Activated CD8-positive, alpha-beta T cell treated with anti-CD3 and anti-CD28 coated beads for 36 hours (primary cell): ENCODE results near the gene TNFRSF4. TPM values are rescaled to one million over a fixed set of nuclear protein-coding genes. Genes with fewer than 3 reads are reported as not detected.

Experiments
- ATAC-seq: fragments of 200-7000 bp; cut with Tn5 transposase; one replicate; pipeline ENCODE4 v1.10.0; 2021; ENCODE audit warnings: mild to moderate bottlenecking, moderate library complexity
- CTCF ChIA-PET: fragments of 350-600 bp; sonication (Branson Sonifier 250); formaldehyde crosslinking; loops from one replicate; lab custom pipeline; 2021; ENCODE audit warnings: antibody characterized with exemption; lab: Charles Lee
- POLR2A ChIA-PET: fragments of 350-600 bp; sonication (Branson Sonifier 250); formaldehyde crosslinking; loops from one replicate; lab custom pipeline; 2021; ENCODE audit warnings: antibody characterized with exemption; lab: Charles Lee
- DNase-seq: peaks from one replicate; pipeline ENCODE4 v3.0.0-alpha.2; 2020
- H3K27ac Mint-ChIP-seq: one replicate; pipeline ENCODE4 v1.8.0; 2021; ENCODE audit warnings: mild to moderate bottlenecking, mixed read lengths
- H3K27me3 Mint-ChIP-seq: one replicate; pipeline ENCODE4 v1.8.0; 2021; ENCODE audit warnings: mixed read lengths
- H3K36me3 Mint-ChIP-seq: one replicate; pipeline ENCODE4 v1.8.0; 2021; ENCODE audit warnings: low read depth, mixed read lengths
- H3K4me1 Mint-ChIP-seq: one replicate; pipeline ENCODE4 v1.8.0; 2021; ENCODE audit warnings: low read depth, mixed read lengths
- H3K4me3 Mint-ChIP-seq: one replicate; pipeline ENCODE4 v1.8.0; 2021; ENCODE audit warnings: mild to moderate bottlenecking, moderate library complexity, mixed read lengths
- H3K9me3 Mint-ChIP-seq: one replicate; pipeline ENCODE4 v1.8.0; 2021; ENCODE audit warnings: mixed read lengths
- CTCF ChIP-seq: fragments of 200-600 bp; IDR thresholded peaks from one replicate; pipeline ENCODE4 v1.8.0; 2022; ENCODE audit warnings: antibody characterized with exemption, mild to moderate bottlenecking
- intact Hi-C: fragments of 100-400 bp; cut with micrococcal nuclease; formaldehyde crosslinking; loops from one replicate; pipeline ENCODE4 v1.10.0; 2022
- total RNA-seq, 2 experiments: library from RNA; stranded (reverse); gene quantifications; one replicate each; pipeline ENCODE4 v1.2.3, GENCODE V29; 2021

TNFRSF4 gene
- total RNA-seq, 2 experiments from 2014 or later: 137 to 142 TPM

- no peak for ATAC-seq
- no peaks in the 10 kb centered on the region for H3K27me3 Mint-ChIP-seq
- DNase-seq: no peak
- intact Hi-C loops: loop anchor here (10.0 kb wide), 1 partner anchor 59 kb away; no protein-coding TSS in a partner anchor
- POLR2A ChIA-PET: interaction anchor here (2.1 kb wide), 1 partner anchor 8 kb away, joined by 6 read pairs; no protein-coding TSS in a partner anchor
- peaks cover 25% of the 10 kb centered on the region for H3K4me1 Mint-ChIP-seq
- H3K4me3 Mint-ChIP-seq: peak overlapping the region; percentile 79
- CTCF ChIA-PET: no interaction called here
- H3K36me3 Mint-ChIP-seq: peaks cover 2% of the 10 kb centered on the region
- no peak for TF ChIP-seq CTCF
- H3K9me3 Mint-ChIP-seq: no peaks in the 10 kb centered on the region
- H3K27ac Mint-ChIP-seq: no peak overlapping the region
Observed at GRCh38 chr1:1203561-1204424, 10.2 kb downstream of the TNFRSF4 start.

- intact Hi-C loops: loop anchor here (10.0 kb wide), 1 partner anchor 58 kb away; no protein-coding TSS in a partner anchor
- DNase-seq: peak; percentile 21
- peaks cover 2% of the 10 kb centered on the region for H3K36me3 Mint-ChIP-seq
- no peak for ATAC-seq
- H3K27ac Mint-ChIP-seq: no peak overlapping the region
- H3K27me3 Mint-ChIP-seq: no peaks in the 10 kb centered on the region
- ChIA-PET POLR2A (no interaction called here), CTCF (no interaction called here)
- H3K9me3 Mint-ChIP-seq: no peaks in the 10 kb centered on the region
- TF ChIP-seq CTCF: no peak
- H3K4me3 Mint-ChIP-seq: no peak overlapping the region
- peaks cover 20% of the 10 kb centered on the region for H3K4me1 Mint-ChIP-seq
Observed at GRCh38 chr1:1202831-1203560, 11.0 kb downstream of the TNFRSF4 start.

GRCh38 chr1:1200876-1201810 lies 12.8 kb downstream of the TNFRSF4 start:
- H3K4me3 Mint-ChIP-seq: peak overlapping the region; percentile 57
- peak overlapping the region; percentile 78 for H3K27ac Mint-ChIP-seq
- no peak for TF ChIP-seq CTCF
- no peaks in the 10 kb centered on the region for H3K9me3 Mint-ChIP-seq
- ChIA-PET CTCF (interaction anchor here (1.0 to 2.5 kb wide), 3 partner anchors 10 to 217 kb away, joined by 5 to 8 read pairs (median 6); no protein-coding TSS in a partner anchor), POLR2A (interaction anchor here (0.9 to 1.1 kb wide), 2 partner anchors 12 to 15 kb away, joined by 3 to 4 read pairs; no protein-coding TSS in a partner anchor)
- peak; percentile 82 for ATAC-seq
- H3K27me3 Mint-ChIP-seq: no peaks in the 10 kb centered on the region
- intact Hi-C loops: loop anchor here (10.0 kb wide), 1 partner anchor 56 kb away; no protein-coding TSS in a partner anchor
- peak; percentile 88 for DNase-seq
- peaks cover 2% of the 10 kb centered on the region for H3K36me3 Mint-ChIP-seq
- H3K4me1 Mint-ChIP-seq: peaks cover 12% of the 10 kb centered on the region

- Mint-ChIP-seq H3K27ac (peak overlapping the region; percentile 78), H3K4me1 (peaks cover 12% of the 10 kb centered on the region), H3K36me3 (peaks cover 2% of the 10 kb centered on the region), H3K4me3 (peak overlapping the region; percentile 57), H3K27me3 (no peaks in the 10 kb centered on the region), H3K9me3 (peaks cover under 1% of the 10 kb centered on the region)
- DNase-seq (no peak), ATAC-seq (no peak)
- POLR2A ChIA-PET: interaction anchor here (0.9 to 1.2 kb wide), 3 partner anchors 13 to 55 kb away, joined by 3 to 4 read pairs (median 3); no protein-coding TSS in a partner anchor
- CTCF ChIA-PET: interaction anchor here (1.0 to 2.5 kb wide), 3 partner anchors 9 to 216 kb away, joined by 5 to 8 read pairs (median 6); no protein-coding TSS in a partner anchor
- no peak for TF ChIP-seq CTCF
- intact Hi-C loops: loop anchor here (10.0 kb wide), 1 partner anchor 55 kb away; no protein-coding TSS in a partner anchor
Observed at GRCh38 chr1:1199961-1200875, 13.7 kb downstream of the TNFRSF4 start.
